Measurements from ENCODE around the gene PCDHA3.

GRCh38 chr5:140801494-140801841, 611 bp downstream of the PCDHA3 start:
- TF ChIP-seq CTCF (IDR thresholded peaks at IDR 0.05; ENCODE audit: low read depth, low read length), result no peak
- no peak for TF ChIP-seq POLR2A (IDR thresholded peaks at IDR 0.05; ENCODE audit: extremely low read depth, insufficient read length)
- TF ChIP-seq MYC (IDR thresholded peaks at IDR 0.05; ENCODE audit: low read depth, low read length), result no peak
- TF ChIP-seq MAX (IDR thresholded peaks at IDR 0.05; ENCODE audit: low read depth, low read length), result no peak
